Measurements from ENCODE around the gene ACTL10. TPM values are rescaled to one million over a fixed set of nuclear protein-coding genes. Genes with fewer than 3 reads are reported as not detected.

ACTL10 gene
- total RNA-seq, 2 donors from 2014 or later, result 3.9 to 8.0 TPM

DNA sequence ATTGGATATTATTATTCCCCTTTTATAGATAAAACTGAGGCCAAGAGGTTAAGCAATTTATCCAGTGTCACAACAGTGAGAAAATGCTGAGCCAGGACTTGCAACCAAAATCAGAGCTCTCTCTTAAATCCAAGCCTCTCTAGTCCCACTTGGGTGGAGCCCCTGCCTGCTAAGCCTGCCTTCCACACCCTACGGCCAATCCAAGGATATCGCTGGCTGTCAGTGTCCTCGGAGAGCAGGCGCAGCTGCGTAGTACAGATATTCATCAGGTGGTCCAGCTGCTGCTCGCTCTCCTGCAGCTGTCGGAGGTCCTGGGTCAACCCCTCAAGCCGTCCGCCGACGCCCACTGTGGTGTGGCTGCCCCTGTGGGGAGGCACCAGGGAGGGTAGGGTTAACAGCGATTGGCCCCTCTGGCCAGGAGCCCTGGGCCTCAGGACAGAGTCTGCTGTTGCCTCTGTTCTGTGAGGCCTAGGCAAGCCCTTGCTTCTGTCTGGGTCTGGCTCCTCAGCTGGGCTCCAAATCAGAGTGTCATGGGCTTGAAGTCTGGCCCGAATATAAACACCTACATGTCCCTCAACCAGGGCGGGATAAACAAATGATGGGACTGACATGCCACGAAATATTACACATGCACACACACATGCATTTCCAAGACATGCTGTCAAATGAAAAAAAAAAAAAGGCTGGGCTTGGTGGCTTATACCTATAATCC is 11.4 kb downstream of the ACTL10 start:
- Histone ChIP-seq H3K4me3 (no peak overlapping the region), H3K9me3 (no peaks in the 10 kb centered on the region), H3K27me3 (no peaks in the 10 kb centered on the region), H3K9ac (ENCODE audit: low read depth in 2 of 2, low read length in 2 of 2) (no peak overlapping the region), H3K4me1 (peaks cover 12% of the 10 kb centered on the region), H3K36me3 (no peaks in the 10 kb centered on the region), H3K27ac (no peak overlapping the region)
- no peak for DNase-seq
- TF ChIP-seq, protein P1, sequence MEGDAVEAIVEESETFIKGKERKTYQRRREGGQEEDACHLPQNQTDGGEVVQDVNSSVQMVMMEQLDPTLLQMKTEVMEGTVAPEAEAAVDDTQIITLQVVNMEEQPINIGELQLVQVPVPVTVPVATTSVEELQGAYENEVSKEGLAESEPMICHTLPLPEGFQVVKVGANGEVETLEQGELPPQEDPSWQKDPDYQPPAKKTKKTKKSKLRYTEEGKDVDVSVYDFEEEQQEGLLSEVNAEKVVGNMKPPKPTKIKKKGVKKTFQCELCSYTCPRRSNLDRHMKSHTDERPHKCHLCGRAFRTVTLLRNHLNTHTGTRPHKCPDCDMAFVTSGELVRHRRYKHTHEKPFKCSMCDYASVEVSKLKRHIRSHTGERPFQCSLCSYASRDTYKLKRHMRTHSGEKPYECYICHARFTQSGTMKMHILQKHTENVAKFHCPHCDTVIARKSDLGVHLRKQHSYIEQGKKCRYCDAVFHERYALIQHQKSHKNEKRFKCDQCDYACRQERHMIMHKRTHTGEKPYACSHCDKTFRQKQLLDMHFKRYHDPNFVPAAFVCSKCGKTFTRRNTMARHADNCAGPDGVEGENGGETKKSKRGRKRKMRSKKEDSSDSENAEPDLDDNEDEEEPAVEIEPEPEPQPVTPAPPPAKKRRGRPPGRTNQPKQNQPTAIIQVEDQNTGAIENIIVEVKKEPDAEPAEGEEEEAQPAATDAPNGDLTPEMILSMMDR (IDR thresholded peaks at IDR 0.05), result no peak
- intact Hi-C loops (cut with DNase I), result no loop called here

DNA sequence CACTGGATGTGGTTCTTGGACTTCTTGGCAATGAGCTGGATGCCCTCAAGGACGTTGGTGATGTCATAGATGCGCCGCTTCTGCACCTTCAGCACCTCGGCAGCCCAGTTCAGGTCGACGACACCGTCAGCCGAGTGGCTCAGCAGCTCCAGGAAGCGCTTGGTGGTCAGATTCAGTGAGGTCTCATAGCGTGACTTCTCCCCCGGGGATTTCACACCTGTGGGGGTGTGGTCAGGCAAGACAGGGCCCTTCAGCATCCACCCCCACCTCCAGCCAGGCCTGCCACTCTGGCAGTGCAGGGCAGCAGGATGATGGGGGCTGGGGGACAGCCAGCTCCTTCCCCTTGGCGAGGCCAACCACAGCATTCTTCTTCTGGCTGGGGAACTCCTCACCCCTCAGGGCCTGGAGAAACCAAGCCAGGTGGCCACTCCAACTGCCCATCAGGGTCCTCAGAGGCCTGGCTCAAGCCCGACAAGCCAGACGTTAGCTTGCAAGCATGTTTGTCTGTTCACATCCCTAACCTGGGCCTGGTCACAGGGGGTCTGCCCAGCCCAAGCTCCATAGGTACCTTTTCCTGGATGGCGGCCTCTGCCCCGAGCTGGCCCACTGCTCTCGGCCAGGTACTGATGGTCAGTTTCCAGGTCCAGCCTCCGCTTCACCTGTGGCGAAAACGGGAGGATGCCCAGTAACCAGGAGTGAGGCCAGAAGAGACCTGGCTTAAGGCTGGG is 13.2 kb downstream of the ACTL10 start:
- TF ChIP-seq, protein P1 (IDR thresholded peaks at IDR 0.05), result no peak
- no peaks in the 10 kb centered on the region for H3K27me3 ChIP-seq
- no peak for DNase-seq
- H3K4me3 ChIP-seq, result no peak overlapping the region
- no peaks in the 10 kb centered on the region for H3K9me3 ChIP-seq
- no peak overlapping the region for H3K27ac ChIP-seq
- H3K9ac ChIP-seq (ENCODE audit: low read depth in 2 of 2, low read length in 2 of 2), result no peak overlapping the region
- peaks cover 9% of the 10 kb centered on the region for H3K4me1 ChIP-seq
- no peaks in the 10 kb centered on the region for H3K36me3 ChIP-seq
- intact Hi-C loops (cut with DNase I), result no loop called here

DNA sequence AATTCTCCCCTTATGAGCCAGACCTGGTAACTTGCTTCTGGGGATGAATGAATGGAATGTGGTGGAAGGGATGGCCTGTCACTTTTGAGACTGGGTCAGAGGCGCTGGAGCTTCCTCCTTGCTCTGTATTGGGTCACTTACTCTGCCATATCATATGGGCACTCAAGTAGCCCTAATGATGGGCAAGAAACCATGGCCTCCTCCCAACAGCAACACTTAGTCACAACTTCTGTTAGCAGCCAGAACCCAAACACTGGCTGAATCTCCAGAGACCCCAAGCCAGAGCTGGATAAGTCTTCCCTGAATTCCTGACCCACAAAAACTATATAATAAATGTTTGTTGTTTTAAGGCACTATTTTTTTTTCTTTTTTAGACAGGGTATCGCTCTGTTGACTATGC is 13.9 kb downstream of the ACTL10 start:
- no peaks in the 10 kb centered on the region for H3K36me3 ChIP-seq
- no peaks in the 10 kb centered on the region for H3K9me3 ChIP-seq
- H3K4me3 ChIP-seq, result no peak overlapping the region
- intact Hi-C loops (cut with DNase I), result no loop called here
- H3K9ac ChIP-seq (ENCODE audit: low read depth in 2 of 2, low read length in 2 of 2), result no peak overlapping the region
- no peak for DNase-seq
- no peak overlapping the region for H3K27ac ChIP-seq
- TF ChIP-seq, protein P1 (IDR thresholded peaks at IDR 0.05), result no peak
- no peaks in the 10 kb centered on the region for H3K27me3 ChIP-seq
- H3K4me1 ChIP-seq, result peaks cover 11% of the 10 kb centered on the region

DNA sequence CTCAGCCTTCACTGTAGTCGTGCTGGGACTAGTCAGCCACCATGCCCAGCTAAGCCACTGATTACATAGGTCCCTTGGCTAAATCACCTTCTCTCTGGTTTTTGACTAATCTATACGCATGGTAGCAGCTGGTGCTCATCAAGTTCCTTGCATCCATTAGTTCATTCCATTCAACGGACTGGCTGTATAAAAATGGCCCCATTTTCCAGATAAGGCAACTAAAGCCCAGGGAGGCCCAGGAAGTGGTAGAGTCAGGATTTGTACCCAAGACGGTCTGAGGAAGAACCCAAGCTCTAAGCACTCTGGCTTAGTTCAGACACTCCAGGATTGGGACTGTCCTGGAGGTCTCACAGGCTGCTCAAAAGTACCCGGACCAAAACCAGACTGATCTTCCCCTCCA is 14.5 kb downstream of the ACTL10 start:
- Histone ChIP-seq H3K36me3 (no peaks in the 10 kb centered on the region), H3K27ac (no peak overlapping the region), H3K4me3 (no peak overlapping the region), H3K27me3 (no peaks in the 10 kb centered on the region), H3K4me1 (peaks cover 9% of the 10 kb centered on the region), H3K9me3 (no peaks in the 10 kb centered on the region), H3K9ac (ENCODE audit: low read depth in 2 of 2, low read length in 2 of 2) (no peak overlapping the region)
- DNase-seq, result no peak
- intact Hi-C loops (cut with DNase I), result no loop called here
- TF ChIP-seq, protein P1 (IDR thresholded peaks at IDR 0.05), result no peak

DNA sequence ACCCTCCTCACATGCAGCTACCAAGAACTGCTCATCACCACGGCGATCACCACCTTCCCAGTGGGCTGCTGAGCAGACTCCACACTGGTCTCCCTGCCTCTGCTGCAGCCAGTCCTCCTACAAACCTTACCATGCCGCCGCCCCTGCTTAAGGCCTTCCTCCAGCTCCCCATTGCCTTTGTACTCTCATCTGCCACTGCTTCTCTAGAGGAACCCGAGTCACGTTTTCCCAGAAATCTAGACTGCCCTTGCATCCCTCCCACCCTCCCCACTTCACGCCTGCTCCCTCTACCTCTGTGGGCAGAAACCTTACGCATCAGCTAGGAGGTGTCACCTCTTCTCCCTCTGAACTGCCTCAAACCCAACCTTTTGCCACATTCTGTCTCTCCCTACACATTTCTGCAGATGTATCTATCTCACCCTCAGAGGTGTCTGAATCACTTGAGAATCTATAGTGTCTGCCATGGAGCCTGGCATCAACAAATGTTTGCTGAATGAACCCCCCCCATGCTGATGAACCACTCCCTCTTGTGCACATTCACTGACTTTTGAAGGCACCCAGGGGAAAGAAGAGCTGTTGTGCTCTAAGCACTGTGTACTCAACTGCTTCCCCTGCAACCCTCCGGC is 15.1 kb downstream of the ACTL10 start:
- intact Hi-C loops (cut with DNase I), result no loop called here
- Histone ChIP-seq H3K9ac (ENCODE audit: low read depth in 2 of 2, low read length in 2 of 2) (no peak overlapping the region), H3K36me3 (no peaks in the 10 kb centered on the region), H3K4me1 (peaks cover 11% of the 10 kb centered on the region), H3K27me3 (no peaks in the 10 kb centered on the region), H3K9me3 (no peaks in the 10 kb centered on the region), H3K27ac (no peak overlapping the region), H3K4me3 (no peak overlapping the region)
- TF ChIP-seq, protein P1 (IDR thresholded peaks at IDR 0.05), result no peak
- no peak for DNase-seq
